RPMI8226 (cell line): Measurements from ENCODE around the gene WNT9B.

Experiments
- DNase-seq: peaks from one replicate; pipeline ENCODE4 v3.0.0-alpha.2; 2015

Gene WNT9B

DNA sequence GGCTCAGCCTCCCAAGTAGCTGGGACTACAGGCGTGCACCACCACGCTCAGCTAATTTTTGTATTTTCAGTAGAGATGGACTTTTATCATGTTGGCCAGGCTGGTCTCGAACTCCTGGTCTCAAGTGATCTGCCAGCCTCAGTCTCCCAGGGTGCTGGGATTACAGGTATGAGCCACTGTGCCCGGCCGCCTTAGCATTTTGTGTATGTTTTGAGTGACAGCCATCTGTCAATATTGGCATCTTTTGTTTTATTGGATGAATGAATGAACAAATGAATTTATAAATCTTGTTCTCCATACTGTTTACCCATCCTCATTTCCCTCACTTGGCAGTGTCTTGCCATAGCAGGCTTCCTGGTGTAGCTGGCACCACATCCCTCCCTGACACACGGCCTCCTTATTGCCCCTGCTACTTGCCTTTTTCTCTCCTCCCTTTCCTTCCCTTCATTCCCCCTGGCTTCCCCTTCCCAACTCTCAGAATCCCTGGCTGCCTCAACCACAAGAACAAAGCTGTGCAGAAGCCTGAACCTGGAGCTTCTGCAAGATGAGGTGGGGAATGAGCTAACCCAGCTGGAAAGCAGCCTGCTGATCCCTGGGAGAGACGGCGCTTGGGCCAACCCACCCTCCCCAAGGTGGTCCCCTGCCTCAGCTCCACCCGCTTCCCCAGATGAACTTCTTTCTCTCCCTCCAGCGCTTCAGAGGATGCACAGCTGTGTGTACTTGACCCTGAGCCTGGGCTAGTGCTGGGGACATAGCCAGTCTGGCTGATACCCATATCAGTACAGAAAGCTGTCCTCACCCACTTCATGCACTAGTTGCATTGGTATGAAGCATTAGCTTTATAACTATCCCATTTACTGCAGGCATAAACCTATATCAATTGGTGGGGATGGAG is 34.3 kb downstream of the WNT9B start:
- DNase-seq: no peak

DNA sequence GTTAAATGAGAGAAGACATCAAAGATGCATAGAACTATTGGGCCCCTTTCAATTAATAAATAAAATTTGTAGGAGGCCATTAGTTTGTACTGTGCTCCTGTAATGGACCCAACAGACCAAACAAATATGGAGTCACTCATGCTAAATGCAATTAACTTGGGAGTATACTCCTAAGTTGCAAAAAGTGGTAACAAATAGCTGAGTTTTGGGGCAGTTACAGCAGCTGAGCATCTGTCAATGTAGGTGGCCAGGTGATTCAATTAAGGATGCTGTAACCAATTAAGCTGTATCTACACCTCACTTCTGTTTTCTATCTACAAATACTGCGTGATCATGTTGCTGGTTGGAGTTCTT is 34.9 kb downstream of the WNT9B start:
- DNase-seq: no peak

DNA sequence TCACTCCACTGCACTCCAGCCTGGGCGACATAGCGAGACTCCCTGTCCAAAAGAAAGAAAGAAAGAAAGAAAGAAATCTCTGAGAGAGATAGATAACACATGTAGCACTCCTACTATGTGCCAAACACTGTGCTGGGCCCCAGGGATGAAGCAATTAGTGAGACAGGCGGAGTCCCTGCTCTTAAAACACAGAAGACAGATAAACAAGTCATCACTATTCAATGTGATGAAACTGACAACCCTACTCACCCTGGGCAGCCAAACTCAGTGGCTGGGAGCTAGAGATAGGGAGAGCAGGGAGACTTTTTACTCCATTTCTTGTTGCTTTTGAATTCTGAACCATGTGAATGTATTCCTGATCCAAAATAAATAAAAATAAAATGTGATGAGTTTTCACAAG is 36.3 kb downstream of the WNT9B start:
- no peak for DNase-seq

- DNase-seq: no peak
Observed at GRCh38 chr17:46888727-46889126, 37.3 kb downstream of the WNT9B start.

DNA sequence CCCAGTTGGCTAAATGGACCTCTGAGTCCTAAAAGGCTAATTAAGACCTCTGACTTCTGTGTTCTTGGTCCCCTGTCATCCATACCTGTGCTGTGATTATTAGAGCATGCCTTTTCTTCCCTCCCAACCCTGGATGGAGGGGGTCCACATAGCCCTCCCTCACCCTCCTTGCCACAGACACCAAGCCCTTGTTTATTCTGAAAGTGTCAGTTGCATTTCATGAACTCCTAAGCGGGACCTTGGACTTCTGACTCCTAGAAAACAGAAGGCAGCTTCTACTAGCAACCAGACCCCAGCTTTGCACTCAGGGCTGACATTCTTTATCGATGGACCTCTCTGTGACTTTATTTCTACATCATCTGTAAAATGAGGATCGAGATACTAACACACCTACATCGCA is 38.1 kb downstream of the WNT9B start:
- no peak for DNase-seq

DNA sequence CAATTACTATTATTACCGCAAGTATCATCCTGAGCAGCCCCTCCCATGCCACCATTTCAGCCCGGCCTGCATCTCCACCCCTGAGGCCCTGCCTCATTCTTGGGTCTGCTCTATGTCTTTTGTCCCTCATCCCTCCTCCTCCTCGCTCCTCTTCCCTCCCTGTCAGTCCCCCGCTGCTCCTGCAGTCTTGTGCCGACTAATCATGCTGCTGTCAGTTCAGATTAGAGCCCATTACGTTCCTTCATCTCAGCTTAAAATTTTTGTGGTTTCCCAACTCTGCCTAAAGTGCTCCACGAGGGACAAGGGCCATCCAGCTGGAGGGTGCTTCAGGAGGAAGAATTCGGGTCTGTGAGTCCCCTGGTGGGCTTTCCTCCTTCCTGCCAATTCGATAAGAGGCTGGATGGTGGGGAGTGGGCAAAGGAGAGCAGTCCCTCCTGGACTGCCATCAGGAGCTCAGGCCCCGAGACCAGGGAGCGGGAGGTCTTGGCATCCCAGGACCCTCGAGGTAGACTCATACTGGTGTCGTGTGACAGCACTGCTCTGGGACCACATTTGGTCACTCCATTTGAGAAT is 38.7 kb downstream of the WNT9B start:
- no peak for DNase-seq

DNA sequence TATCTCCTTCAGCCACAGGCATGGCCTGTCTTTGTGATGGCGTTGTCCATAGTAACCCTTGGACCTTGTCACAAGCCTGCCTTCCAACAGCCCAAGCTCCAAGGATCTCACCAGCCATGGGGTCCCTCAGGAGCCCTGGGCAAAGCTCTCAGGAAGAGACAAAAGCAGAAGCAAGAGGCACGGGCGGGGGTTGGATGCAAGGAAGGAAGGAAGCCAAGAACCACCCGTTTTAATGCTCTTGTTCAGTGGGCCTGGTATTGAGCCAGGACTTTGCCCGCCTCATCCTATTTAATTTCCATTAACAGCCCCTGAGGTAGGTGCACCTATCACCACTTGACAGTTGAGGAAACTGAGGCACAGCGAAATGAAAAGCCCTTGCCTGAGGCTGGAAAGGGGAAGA is 39.3 kb downstream of the WNT9B start:
- no peak for DNase-seq

DNA sequence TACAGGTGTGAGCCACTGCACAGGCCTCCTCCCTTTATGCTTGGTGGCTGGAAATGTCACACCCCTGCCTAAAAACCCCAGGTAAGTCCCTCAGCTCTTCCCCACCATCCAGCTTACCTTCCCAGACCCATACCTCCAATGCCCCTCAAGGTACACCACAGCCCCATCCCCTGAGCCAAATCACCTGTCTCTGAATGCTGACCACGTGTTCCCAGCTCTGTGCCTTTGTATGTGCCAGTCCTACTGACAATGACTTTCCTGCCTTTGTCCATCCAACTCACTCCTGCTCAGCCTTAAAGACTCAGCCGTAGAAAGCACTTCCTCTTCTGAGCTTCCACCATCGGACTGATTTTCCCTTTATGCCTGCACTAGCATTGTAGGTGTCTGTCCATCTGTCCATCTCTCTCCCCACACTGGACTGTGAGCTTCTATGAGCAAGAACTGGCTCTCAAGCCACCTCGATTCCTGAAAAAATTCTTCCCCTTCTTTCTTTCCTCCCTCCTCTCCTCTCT is 40.9 kb downstream of the WNT9B start:
- DNase-seq: no peak

DNA sequence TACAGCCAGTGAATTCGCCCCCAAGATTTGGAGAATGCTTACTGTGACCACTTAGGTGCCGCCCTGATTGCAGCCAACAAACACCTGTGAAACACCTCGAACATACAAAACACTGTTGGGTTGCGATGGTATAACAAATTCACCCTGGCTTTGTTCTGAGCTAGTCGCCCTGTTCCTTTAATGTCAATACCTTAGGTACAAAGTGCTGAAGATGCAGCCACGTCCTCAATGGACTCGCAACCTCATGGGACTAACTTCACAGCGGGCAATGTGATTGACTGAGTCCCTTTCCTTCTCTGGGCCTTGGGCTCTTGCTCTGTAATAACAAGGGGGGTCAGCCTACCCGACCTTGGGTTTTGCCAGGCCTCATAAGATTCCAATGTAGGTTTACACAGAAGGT is 42.6 kb downstream of the WNT9B start:
- no peak for DNase-seq

DNA sequence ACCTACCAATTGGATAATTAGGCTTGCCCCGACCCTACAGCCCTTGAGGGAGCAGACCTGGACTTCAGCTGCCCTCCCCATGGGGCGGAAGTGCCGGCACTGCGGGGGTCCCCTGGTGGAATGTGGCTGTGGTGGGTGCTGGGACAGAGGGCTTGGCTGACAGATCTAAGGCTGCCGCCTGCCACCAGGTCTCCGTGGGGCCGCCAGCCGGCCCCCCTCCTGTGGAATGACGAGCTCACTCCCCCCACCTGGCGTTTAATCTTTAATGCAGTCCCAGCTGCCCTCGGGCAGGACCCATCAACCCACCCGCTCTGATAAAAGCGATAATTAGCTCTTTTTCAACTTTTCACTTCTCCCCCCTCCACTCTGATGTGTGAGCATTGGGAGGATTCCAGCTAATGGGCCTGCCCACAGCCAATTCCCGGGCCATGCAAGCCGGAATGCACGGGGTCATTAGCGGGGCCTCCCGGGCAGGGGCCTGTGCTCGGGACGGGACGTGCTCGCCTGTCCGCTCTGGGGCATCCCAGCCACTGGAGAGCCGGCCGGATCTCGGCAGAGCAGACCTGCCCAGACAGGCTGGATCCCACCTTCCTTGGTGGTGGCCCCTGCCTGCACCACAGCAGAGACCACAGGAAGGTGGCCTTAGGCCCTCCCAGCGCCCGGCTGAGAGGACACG is 43.2 kb downstream of the WNT9B start:
- DNase-seq: no peak

- no peak for DNase-seq
Observed at GRCh38 chr17:46895171-46895570, 43.8 kb downstream of the WNT9B start.

DNA sequence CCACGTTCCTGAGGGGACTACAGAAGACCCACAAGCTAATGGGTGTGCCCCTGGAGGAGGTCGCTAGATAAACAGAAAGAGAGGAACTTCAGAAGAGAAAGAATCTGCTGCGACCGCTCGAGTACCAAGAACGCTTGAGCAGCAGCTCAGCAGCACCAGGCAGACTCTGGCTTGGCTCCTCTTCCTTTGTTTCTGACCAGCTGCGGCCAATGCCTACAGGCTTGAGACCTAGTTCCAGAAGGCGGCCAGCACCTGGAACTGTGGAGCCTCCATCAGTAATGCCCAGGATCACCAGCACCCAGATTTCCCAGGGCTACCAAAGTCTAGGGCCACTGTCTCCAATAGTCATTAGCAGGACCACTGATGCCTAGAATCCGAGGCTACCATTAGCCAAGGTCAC is 45.6 kb downstream of the WNT9B start:
- no peak for DNase-seq

- DNase-seq: no peak
Observed at GRCh38 chr17:46898364-46898763, 47.0 kb downstream of the WNT9B start.

GRCh38 chr17:46898860-46899259 is 47.5 kb downstream of the WNT9B start:
- no peak for DNase-seq

DNA sequence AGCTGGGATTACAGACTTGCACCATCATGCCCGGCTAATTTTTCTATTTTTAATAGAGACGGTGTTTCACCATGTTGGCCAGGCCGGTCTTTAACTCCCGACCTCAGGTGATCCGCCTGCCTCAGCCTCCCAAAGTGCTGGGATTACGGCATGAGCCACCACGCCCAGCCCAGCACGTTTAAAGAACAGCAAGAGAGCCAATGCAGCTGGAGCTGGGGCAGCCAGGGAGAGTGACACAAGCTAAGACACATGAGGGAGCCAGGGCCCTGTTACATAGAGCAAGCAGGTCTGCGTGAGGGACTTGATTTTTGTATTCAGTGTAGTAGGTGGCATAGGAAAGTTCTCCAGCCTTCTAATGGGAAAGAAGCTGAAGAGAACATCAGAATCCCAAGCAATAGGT is 49.9 kb downstream of the WNT9B start:
- DNase-seq: no peak

- no peak for DNase-seq
Observed at GRCh38 chr17:46903762-46904672, 52.6 kb downstream of the WNT9B start.

- no peak for DNase-seq
Observed at GRCh38 chr17:46908068-46908737, 56.8 kb downstream of the WNT9B start.

DNA sequence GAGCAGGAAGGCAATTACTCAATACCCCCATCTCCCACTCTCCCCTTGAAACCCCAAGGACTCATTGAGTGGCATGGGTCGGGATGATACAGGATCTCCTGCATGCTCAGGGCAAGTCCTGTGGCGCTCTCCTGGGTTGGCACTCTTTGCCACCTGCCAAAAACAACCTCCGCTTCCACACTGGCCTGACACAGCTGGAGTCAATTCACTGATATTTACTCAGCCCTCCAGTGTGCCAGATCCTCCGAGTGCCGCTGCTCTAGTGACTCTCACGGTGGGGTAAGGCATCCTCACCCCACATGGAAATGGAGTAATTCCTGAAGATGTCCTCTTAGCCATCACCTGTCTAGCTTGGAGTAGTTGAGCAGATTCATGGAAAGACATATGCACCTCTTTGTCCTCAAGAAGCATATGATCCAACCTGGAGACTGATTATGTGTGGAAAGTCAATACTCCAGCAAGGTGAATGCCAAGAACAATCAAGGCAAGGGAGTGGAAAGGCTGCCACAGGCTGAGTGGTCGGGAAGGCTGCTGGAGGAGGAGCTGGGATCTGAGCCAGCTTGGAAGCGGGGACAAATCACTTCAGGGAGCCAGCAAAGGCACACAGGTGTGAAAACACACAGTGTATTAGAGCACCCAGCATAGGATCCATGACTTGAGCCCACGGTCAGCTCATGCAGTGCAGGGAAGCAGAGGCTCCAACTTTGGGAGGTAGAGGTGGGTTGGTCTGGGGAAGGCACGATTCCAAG is 59.0 kb downstream of the WNT9B start:
- no peak for DNase-seq

DNA sequence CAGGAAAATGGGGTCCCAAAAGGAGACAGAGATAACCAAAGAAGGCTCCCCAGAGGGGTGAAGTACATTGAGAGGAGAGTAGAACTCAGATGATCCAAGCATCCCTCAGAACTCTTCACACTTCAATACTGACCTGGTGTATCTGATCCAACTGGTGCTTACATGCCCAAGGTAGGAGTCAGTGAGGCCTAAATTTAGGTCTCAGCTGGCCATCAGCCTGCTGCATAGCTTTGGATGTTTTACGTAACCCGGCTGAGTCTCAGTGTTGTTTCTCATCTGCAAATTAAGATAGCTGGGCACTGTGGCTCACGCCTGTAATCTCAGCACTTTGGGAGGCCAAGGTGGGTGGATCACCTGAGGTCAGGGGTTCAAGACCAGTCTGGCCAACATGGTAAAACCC is 59.9 kb downstream of the WNT9B start:
- DNase-seq: no peak

- DNase-seq: no peak
Observed at GRCh38 chr17:46915596-46915995, 64.2 kb downstream of the WNT9B start.

DNA sequence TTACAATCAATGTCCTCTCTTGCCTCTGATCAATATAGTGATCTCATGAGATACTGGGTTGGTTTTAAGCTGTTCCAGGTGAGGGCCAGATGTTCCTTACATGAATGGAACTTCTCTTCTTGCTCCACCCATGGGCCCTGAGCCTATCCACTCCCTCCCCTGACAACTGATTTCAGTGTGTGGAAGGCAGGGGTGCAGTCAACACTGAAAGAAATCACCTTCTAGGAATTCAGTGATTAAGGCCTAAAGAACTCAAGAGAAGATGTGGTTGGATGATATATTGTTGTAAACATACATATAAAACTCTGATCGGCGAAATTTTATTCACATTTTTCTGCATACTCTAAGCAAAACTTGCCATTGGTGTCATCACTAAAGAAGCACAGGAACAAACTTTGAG is 64.8 kb downstream of the WNT9B start:
- DNase-seq: no peak

GRCh38 chr17:46916623-46917022 is 65.2 kb downstream of the WNT9B start:
- DNase-seq: no peak
